Gastrocnemius medialis (tissue), 4 donors: Measurements from ENCODE around the gene CYP20A1. TPM values are rescaled to one million over a fixed set of nuclear protein-coding genes. Genes with fewer than 3 reads are reported as not detected.
"Not testable (repeated sequence)": the region's sequence is repeated elsewhere in the genome, so short reads cannot be mapped to it uniquely, and the experiment has no call there.

Experiments used
- ATAC-seq, 2 donors: fragments of 150-250 bp; one replicate each; pipeline ENCODE4 v1.9.1; 2016
- DNase-seq, 2 donors: peaks; one replicate each; pipeline ENCODE4 v3.0.0-alpha.2; 2019
- H3K27ac ChIP-seq, 4 donors: fragments of 200-600 bp; sonication (generic); 1 replicate in 1 of 4; 2 replicates in 3 of 4; pipeline ENCODE4 v1.5.1; 2016 to 2018; ENCODE audit warnings: mild to moderate bottlenecking in 2 of 4, moderate library complexity in 1 of 4
- H3K27me3 ChIP-seq, 3 donors: fragments of 200-600 bp; sonication (generic) in 2 of 3; 1 replicate in 1 of 3; 2 replicates in 2 of 3; pipeline versions ENCODE4 v1.5.1 to v1.6.0; 2016 to 2019; ENCODE audit warnings: mild to moderate bottlenecking in 1 of 3, moderate library complexity in 1 of 3
- H3K36me3 ChIP-seq, 2 donors: fragments of 200-600 bp; sonication (generic) in 1 of 2; one replicate each; pipeline ENCODE4 v1.5.1; 2017 to 2018
- H3K4me1 ChIP-seq, 2 donors: fragments of 200-600 bp; sonication (generic) in 1 of 2; one replicate each; pipeline ENCODE4 v1.5.1; 2016 to 2017; ENCODE audit warnings: mild to moderate bottlenecking in 2 of 2
- H3K4me3 ChIP-seq, 4 donors: fragments of 200-600 bp; sonication (generic) in 3 of 4; 1 replicate in 1 of 4; 2 replicates in 3 of 4; pipeline ENCODE4 v1.5.1; 2016 to 2019; ENCODE audit warnings: mild to moderate bottlenecking in 2 of 4
- H3K9me3 ChIP-seq, 3 donors: fragments of 200-600 bp; sonication (generic) in 2 of 3; 1 replicate in 1 of 3; 2 replicates in 2 of 3; pipeline ENCODE4 v1.5.1; 2016 to 2019
- CTCF ChIP-seq, 5 experiments: fragments of 450-650 bp in 3 of 5; fragments of 200-600 bp in 2 of 5; sonication (generic) in 2 of 5; IDR thresholded peaks in 4 of 5; conservative IDR thresholded peaks in 1 of 5; 1 replicate in 4 of 5; 2 replicates in 1 of 5; pipeline ENCODE4 v1.5.1; 2016 to 2019; ENCODE audit warnings: antibody characterized with exemption in 5 of 5, mild to moderate bottlenecking in 3 of 5, moderate library complexity in 3 of 5
- POLR2A ChIP-seq, 2 donors: fragments of 450-650 bp; IDR thresholded peaks; one replicate each; pipeline ENCODE4 v1.6.1; 2017; ENCODE audit warnings: antibody characterized with exemption in 2 of 2, mild to moderate bottlenecking in 2 of 2, moderate library complexity in 2 of 2
- in situ Hi-C, 4 donors: fragments of 200-750 bp; cut with MboI; loops; one replicate each; pipeline versions ENCODE4 v1.15.0 to v1.8.0; 2017; ENCODE audit warnings: low sequenced_read_pairs in 4 of 4
- intact Hi-C: fragments of 100-400 bp; cut with DNase I; formaldehyde crosslinking; loops from one replicate; pipeline ENCODE4 v1.15.1; 2023; ENCODE audit warnings: low total_unique reads
- total RNA-seq, 4 donors: library from RNA; depleted of rRNA; stranded (reverse); fragments of >200 nt; gene quantifications; one replicate each; pipeline versions ENCODE4 v1.1.0 to v1.2.3, GENCODE V29; 2016

The CYP20A1 gene
- total RNA-seq, 4 donors from 2014 or later: 12.4 to 24.4 (median 17.7) TPM

GRCh38 chr2:203341741-203342310 lies 103.0 kb downstream of the CYP20A1 start:
- in situ Hi-C loops (no loop called here), intact Hi-C loops (no loop called here)
- no peaks in the 10 kb centered on the region for H3K36me3 ChIP-seq
- DNase-seq (no peak), ATAC-seq (no peak)
- peaks cover 0 to 6% of the 10 kb centered on the region in 2 donors for H3K4me1 ChIP-seq
- no peaks in the 10 kb centered on the region for H3K27me3 ChIP-seq
- H3K4me3 ChIP-seq: no peak overlapping the region
- no peaks in the 10 kb centered on the region for H3K9me3 ChIP-seq
- no peak overlapping the region for H3K27ac ChIP-seq
- no peak for TF ChIP-seq POLR2A (IDR thresholded peaks at IDR 0.05)
- no peak for TF ChIP-seq CTCF (IDR thresholded peaks at IDR 0.05 in 4 of 5, conservative IDR thresholded peaks at IDR 0.05 in 1 of 5)

GRCh38 chr2:203342374-203342773 lies 103.6 kb downstream of the CYP20A1 start:
- H3K9me3 ChIP-seq, DNase-seq, H3K36me3 ChIP-seq, H3K27me3 ChIP-seq, H3K4me3 ChIP-seq, H3K27ac ChIP-seq, ATAC-seq, intact Hi-C loops, H3K4me1 ChIP-seq, in situ Hi-C loops: not testable (repeated sequence)

- no peak for DNase-seq
- H3K4me3 ChIP-seq: no peak overlapping the region
- intact Hi-C loops: no loop called here
- no peaks in the 10 kb centered on the region for H3K27me3 ChIP-seq
- H3K4me1 ChIP-seq: peaks cover 0 to 6% of the 10 kb centered on the region in 2 donors
- no peaks in the 10 kb centered on the region for H3K9me3 ChIP-seq
- no peak overlapping the region for H3K27ac ChIP-seq
- in situ Hi-C loops: no loop called here
- ATAC-seq: no peak
- TF ChIP-seq CTCF (IDR thresholded peaks at IDR 0.05 in 4 of 5, conservative IDR thresholded peaks at IDR 0.05 in 1 of 5) (no peak), POLR2A (IDR thresholded peaks at IDR 0.05) (no peak)
- H3K36me3 ChIP-seq: no peaks in the 10 kb centered on the region
Observed at GRCh38 chr2:203344667-203345066, 105.8 kb downstream of the CYP20A1 start.

- Histone ChIP-seq H3K27me3 (no peaks in the 10 kb centered on the region), H3K9me3 (no peaks in the 10 kb centered on the region), H3K36me3 (no peaks in the 10 kb centered on the region), H3K4me1 (peaks cover 0 to 2% of the 10 kb centered on the region in 2 donors), H3K27ac (no peak overlapping the region), H3K4me3 (no peak overlapping the region)
- DNase-seq (no peak), ATAC-seq (no peak)
- in situ Hi-C loops (no loop called here), intact Hi-C loops (no loop called here)
- TF ChIP-seq CTCF (IDR thresholded peaks at IDR 0.05 in 4 of 5, conservative IDR thresholded peaks at IDR 0.05 in 1 of 5): no peak
- TF ChIP-seq POLR2A (IDR thresholded peaks at IDR 0.05): no peak
Observed at GRCh38 chr2:203346612-203347011, 107.8 kb downstream of the CYP20A1 start.

GRCh38 chr2:203347375-203347774 lies 108.6 kb downstream of the CYP20A1 start:
- no peaks in the 10 kb centered on the region for H3K4me1 ChIP-seq
- H3K36me3 ChIP-seq: no peaks in the 10 kb centered on the region
- H3K27ac ChIP-seq: no peak overlapping the region
- no peak for DNase-seq
- TF ChIP-seq POLR2A (IDR thresholded peaks at IDR 0.05): no peak
- no peak for TF ChIP-seq CTCF (IDR thresholded peaks at IDR 0.05 in 4 of 5, conservative IDR thresholded peaks at IDR 0.05 in 1 of 5)
- H3K4me3 ChIP-seq: no peak overlapping the region
- H3K27me3 ChIP-seq: no peaks in the 10 kb centered on the region
- no peak for ATAC-seq
- H3K9me3 ChIP-seq: no peaks in the 10 kb centered on the region
- intact Hi-C loops: no loop called here
- in situ Hi-C loops: no loop called here
